Keratinocyte (primary cell): Measurements from ENCODE around the gene ADAMTSL3. TPM values are rescaled to one million over a fixed set of nuclear protein-coding genes. Genes with fewer than 3 reads are reported as not detected.

Experiments used
- DNase-seq: peaks from one replicate; pipeline ENCODE4 v3.0.0-alpha.2; 2011; ENCODE audit warnings: low read depth, missing footprints, low spot score
- FAIRE-seq: peaks from 2 replicates; lab custom pipeline; 2011; peaks lifted over from hg19 to GRCh38; lab: Jason Lieb, UNC
- H2AFZ ChIP-seq: 2 replicates; pipeline ENCODE4 v1.6.0; 2012; ENCODE audit warnings: low read length, control low read depth, inconsistent platforms; ENCODE audit not compliant: control insufficient read depth
- H3K27ac ChIP-seq: 2 replicates; pipeline ENCODE4 v1.5.1; 2011; ENCODE audit warnings: low read length; ENCODE audit not compliant: control insufficient read depth, insufficient read depth
- H3K27me3 ChIP-seq: 3 replicates; pipeline ENCODE4 v1.6.0; 2011; ENCODE audit warnings: low read length; ENCODE audit not compliant: control insufficient read depth, insufficient read depth; ENCODE audit errors: extremely low read depth
- H3K36me3 ChIP-seq, 2 experiments: 2 replicates in 1 of 2; 3 replicates in 1 of 2; pipeline ENCODE4 v1.5.1; 2011; ENCODE audit warnings: low read length in 2 of 2, mild to moderate bottlenecking in 1 of 2; ENCODE audit not compliant: control insufficient read depth in 2 of 2, insufficient read depth in 2 of 2; ENCODE audit errors: extremely low read depth in 1 of 2
- H3K4me1 ChIP-seq: 3 replicates; pipeline ENCODE4 v1.5.1; 2011; ENCODE audit warnings: low read length; ENCODE audit not compliant: control insufficient read depth, insufficient read depth; ENCODE audit errors: extremely low read depth
- H3K4me2 ChIP-seq: 3 replicates; pipeline ENCODE4 v1.6.0; 2011; ENCODE audit warnings: low read depth, low read length; ENCODE audit not compliant: control insufficient read depth, insufficient read depth; ENCODE audit errors: extremely low read depth
- H3K4me3 ChIP-seq, 3 experiments: fragments of 200-600 bp in 1 of 3; sonication (generic) in 1 of 3; 2 replicates in 2 of 3; 3 replicates in 1 of 3; pipeline ENCODE4 v1.5.1; 2011 to 2016; ENCODE audit warnings: low read length in 3 of 3, mild to moderate bottlenecking in 3 of 3, control low read depth in 2 of 3, inconsistent platforms in 1 of 3, low read depth in 1 of 3, mixed read lengths in 1 of 3, mixed run types in 1 of 3, moderate library complexity in 1 of 3; ENCODE audit not compliant: control insufficient read depth in 2 of 3, insufficient read depth in 2 of 3; ENCODE audit errors: extremely low read depth in 1 of 3
- H3K79me2 ChIP-seq: 2 replicates; pipeline ENCODE4 v1.6.0; 2012; ENCODE audit warnings: low read length; ENCODE audit not compliant: control insufficient read depth, insufficient read depth
- H3K9ac ChIP-seq: 3 replicates; pipeline ENCODE4 v1.6.0; 2011; ENCODE audit warnings: low read length; ENCODE audit not compliant: control insufficient read depth, insufficient read depth; ENCODE audit errors: extremely low read depth
- H3K9me1 ChIP-seq: 3 replicates; pipeline ENCODE4 v1.6.0; 2011; ENCODE audit warnings: low read length; ENCODE audit not compliant: control insufficient read depth, insufficient read depth; ENCODE audit errors: extremely low read depth
- H3K9me3 ChIP-seq: 2 replicates; pipeline ENCODE4 v1.5.1; 2012; ENCODE audit warnings: low read depth, low read length; ENCODE audit not compliant: control insufficient read depth
- H4K20me1 ChIP-seq: 3 replicates; pipeline ENCODE4 v1.6.0; 2011; ENCODE audit warnings: low read length; ENCODE audit not compliant: control insufficient read depth, insufficient read depth; ENCODE audit errors: extremely low read depth
- EZH2 ChIP-seq: IDR thresholded peaks from one replicate; pipeline ENCODE4 v1.6.1; 2012; ENCODE audit warnings: inconsistent platforms, mild to moderate bottlenecking, low read length, moderate library complexity
- dilution Hi-C: fragments of 300-500 bp; cut with MboI; formaldehyde crosslinking; loops from one replicate; pipeline ENCODE4 v1.7.0; 2020; ENCODE audit warnings: low sequenced_read_pairs; ENCODE audit not compliant: extremely low pct_ligation_motif_present
- polyA plus RNA-seq, 5 experiments: library from polyadenylated mRNA; depleted of rRNA in 3 of 5; stranded (reverse) in 3 of 5; stranded (forward) in 1 of 5; unstranded in 1 of 5; fragments of >200 nt; gene quantifications; 1 replicate in 1 of 5; 2 replicates in 3 of 5; 3 replicates in 1 of 5; pipeline versions ENCODE4 v1.2.1 to v1.2.3, GENCODE V29; 2011 to 2012; ENCODE audit warnings: missing spikeins in 2 of 5, low read depth in 1 of 5, low replicate concordance in 1 of 5
- TF ChIP-seq, protein P1 (sequence below), 3 experiments: IDR thresholded peaks in 1 of 3; conservative IDR thresholded peaks in 1 of 3; optimal IDR thresholded peaks in 1 of 3; 2 replicates in 2 of 3; 3 replicates in 1 of 3; pipeline versions ENCODE3 to v1.5.1; 2011; ENCODE audit warnings: low read length in 3 of 3, mild to moderate bottlenecking in 3 of 3, moderate library complexity in 2 of 3, control low read depth in 1 of 3, inconsistent platforms in 1 of 3; ENCODE audit not compliant: insufficient read depth in 2 of 3; ENCODE audit errors: extremely low read depth in 1 of 3

Gene ADAMTSL3
- polyA plus RNA-seq, 1 donor (not counting 4 experiments of a cell fraction or from before 2014, with no cell fraction given), result 0.01 TPM

DNA sequence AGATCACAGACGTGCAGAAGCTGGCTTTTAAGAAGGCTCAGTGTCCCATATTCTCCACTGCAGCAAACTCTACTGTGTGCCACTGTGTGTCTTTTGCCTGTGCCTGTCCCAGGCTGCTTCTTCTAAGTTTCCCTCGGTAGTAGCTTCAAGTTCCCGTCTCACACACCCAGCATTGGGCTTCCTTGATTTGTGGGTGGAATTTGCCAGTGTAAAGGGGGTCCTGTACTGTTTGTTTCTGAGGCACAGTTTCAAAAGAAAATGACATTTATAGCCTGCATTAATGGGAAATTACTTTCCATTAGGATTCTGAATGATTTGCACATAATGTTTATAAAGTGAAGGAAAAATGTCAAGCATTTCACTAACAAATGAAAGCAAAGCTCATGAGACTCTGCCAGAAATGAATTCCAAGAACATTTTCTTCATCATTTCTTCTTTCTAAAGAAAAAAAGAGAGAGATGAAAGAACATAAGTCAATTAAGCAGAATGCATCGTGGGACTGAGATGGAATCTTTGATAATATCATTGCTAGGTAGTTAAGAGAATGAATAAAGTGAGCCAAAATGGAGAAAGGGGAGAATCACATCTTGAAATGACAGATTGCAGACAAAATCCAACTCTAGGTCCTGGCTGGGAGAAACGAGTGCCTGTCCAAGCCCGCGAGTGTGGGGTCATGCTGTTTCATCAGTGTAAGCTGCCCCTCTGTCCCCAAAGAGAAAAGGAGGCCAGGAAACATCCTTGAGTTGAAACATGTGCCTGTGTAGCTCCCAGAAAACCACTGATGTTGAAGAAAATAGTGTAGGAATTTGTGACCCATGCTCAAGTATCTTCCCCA, 48.6 kb upstream of the ADAMTSL3 start:
- no peaks in the 10 kb centered on the region for H3K9me1 ChIP-seq
- no peaks in the 10 kb centered on the region for H3K27me3 ChIP-seq
- peaks cover 8% of the 10 kb centered on the region for H3K4me1 ChIP-seq
- no peaks in the 10 kb centered on the region for H4K20me1 ChIP-seq
- no peak overlapping the region for H3K4me2 ChIP-seq
- DNase-seq, result no peak
- no peak overlapping the region for H3K27ac ChIP-seq
- no peak for FAIRE-seq
- no peak overlapping the region for H3K4me3 ChIP-seq
- dilution Hi-C loops, result no loop called here
- no peaks in the 10 kb centered on the region for H3K9me3 ChIP-seq
- H3K79me2 ChIP-seq, result no peaks in the 10 kb centered on the region
- no peak for TF ChIP-seq EZH2
- TF ChIP-seq, protein P1, sequence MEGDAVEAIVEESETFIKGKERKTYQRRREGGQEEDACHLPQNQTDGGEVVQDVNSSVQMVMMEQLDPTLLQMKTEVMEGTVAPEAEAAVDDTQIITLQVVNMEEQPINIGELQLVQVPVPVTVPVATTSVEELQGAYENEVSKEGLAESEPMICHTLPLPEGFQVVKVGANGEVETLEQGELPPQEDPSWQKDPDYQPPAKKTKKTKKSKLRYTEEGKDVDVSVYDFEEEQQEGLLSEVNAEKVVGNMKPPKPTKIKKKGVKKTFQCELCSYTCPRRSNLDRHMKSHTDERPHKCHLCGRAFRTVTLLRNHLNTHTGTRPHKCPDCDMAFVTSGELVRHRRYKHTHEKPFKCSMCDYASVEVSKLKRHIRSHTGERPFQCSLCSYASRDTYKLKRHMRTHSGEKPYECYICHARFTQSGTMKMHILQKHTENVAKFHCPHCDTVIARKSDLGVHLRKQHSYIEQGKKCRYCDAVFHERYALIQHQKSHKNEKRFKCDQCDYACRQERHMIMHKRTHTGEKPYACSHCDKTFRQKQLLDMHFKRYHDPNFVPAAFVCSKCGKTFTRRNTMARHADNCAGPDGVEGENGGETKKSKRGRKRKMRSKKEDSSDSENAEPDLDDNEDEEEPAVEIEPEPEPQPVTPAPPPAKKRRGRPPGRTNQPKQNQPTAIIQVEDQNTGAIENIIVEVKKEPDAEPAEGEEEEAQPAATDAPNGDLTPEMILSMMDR (optimal IDR thresholded peaks at IDR 0.05 in 1 of 3, IDR thresholded peaks at IDR 0.05 in 1 of 3, conservative IDR thresholded peaks at IDR 0.05 in 1 of 3; ENCODE audit: extremely low read depth in 1 of 3, insufficient read depth in 2 of 3, low read length in 3 of 3), result no peak
- H3K36me3 ChIP-seq, result no peaks in the 10 kb centered on the region
- no peak overlapping the region for H3K9ac ChIP-seq
- no peak overlapping the region for H2AFZ ChIP-seq

DNA sequence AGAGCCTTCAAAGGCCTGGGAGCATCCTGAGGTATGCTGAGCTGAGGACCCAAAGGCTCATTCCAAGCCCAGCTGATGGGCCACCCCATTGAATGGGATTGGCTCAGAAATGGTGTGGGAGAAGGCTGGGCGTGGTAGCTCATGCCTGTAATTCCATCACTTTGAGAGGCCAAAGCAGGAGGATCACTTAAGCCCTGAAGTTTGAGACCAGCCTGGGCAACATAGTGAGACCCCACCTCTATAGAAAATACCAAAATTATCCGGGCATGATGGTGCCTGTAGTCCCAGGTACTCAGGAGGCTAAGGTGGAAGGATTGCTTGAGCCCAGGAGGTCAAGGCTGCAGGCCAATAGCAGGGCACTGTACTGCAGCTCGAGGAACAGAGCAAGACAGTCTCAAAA, 43.8 kb upstream of the ADAMTSL3 start:
- no peak for FAIRE-seq
- TF ChIP-seq, protein P1 (optimal IDR thresholded peaks at IDR 0.05 in 1 of 3, IDR thresholded peaks at IDR 0.05 in 1 of 3, conservative IDR thresholded peaks at IDR 0.05 in 1 of 3; ENCODE audit: extremely low read depth in 1 of 3, insufficient read depth in 2 of 3, low read length in 3 of 3), result no peak
- TF ChIP-seq EZH2, result no peak

More for the DNA sequence above, 43.8 kb upstream of the ADAMTSL3 start:
- no peak overlapping the region for H3K4me2 ChIP-seq
- no peaks in the 10 kb centered on the region for H3K79me2 ChIP-seq
- no peak overlapping the region for H2AFZ ChIP-seq
- H3K36me3 ChIP-seq, result no peaks in the 10 kb centered on the region
- H3K27ac ChIP-seq, result no peak overlapping the region
- DNase-seq, result no peak
- H3K9me3 ChIP-seq, result no peaks in the 10 kb centered on the region
- no peak overlapping the region for H3K9ac ChIP-seq
- dilution Hi-C loops, result no loop called here
- no peak overlapping the region for H3K4me3 ChIP-seq
- no peaks in the 10 kb centered on the region for H3K4me1 ChIP-seq
- no peaks in the 10 kb centered on the region for H3K27me3 ChIP-seq
- H4K20me1 ChIP-seq, result no peaks in the 10 kb centered on the region
- no peaks in the 10 kb centered on the region for H3K9me1 ChIP-seq
